ENCODE measurements around the gene IFNK.

DNA sequence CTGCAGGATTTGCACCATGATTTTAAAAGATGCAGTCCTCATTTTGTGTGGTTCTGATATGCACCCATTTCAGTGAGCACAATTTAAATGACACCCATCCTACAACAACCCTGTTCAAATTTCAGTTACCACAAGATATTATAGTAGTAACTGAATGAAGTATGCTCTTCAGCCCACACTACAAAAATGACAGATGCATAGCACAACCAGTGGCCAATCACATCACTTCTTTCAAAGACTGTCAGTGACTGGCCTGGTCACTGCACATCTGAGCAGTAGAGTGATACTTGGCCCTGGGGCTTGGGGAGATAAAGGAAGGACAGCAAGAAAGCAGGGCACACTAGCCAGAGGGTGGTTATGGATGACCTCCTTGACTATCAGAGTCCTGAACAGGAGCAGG, 19.8 kb upstream of the IFNK start:
- TF ChIP-seq EZH2 (IDR thresholded peaks at IDR 0.05; ENCODE audit: low read length, unreplicated experiment): no peak
- TF ChIP-seq, protein P1, sequence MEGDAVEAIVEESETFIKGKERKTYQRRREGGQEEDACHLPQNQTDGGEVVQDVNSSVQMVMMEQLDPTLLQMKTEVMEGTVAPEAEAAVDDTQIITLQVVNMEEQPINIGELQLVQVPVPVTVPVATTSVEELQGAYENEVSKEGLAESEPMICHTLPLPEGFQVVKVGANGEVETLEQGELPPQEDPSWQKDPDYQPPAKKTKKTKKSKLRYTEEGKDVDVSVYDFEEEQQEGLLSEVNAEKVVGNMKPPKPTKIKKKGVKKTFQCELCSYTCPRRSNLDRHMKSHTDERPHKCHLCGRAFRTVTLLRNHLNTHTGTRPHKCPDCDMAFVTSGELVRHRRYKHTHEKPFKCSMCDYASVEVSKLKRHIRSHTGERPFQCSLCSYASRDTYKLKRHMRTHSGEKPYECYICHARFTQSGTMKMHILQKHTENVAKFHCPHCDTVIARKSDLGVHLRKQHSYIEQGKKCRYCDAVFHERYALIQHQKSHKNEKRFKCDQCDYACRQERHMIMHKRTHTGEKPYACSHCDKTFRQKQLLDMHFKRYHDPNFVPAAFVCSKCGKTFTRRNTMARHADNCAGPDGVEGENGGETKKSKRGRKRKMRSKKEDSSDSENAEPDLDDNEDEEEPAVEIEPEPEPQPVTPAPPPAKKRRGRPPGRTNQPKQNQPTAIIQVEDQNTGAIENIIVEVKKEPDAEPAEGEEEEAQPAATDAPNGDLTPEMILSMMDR (conservative IDR thresholded peaks at IDR 0.05; ENCODE audit: low read depth, low read length): no peak
- TF ChIP-seq EZH2phosphoT487 (IDR thresholded peaks at IDR 0.05; ENCODE audit: borderline replicate concordance, low read length): no peak

Data from PC-3 (cell line).